ENCODE results near the gene DDOST.

GRCh38 chr1:20660363-20660762 is 806 bp downstream of the DDOST start:
- TF ChIP-seq POLR2AphosphoS5 (IDR thresholded peaks at IDR 0.05): no peak
- no peak for TF ChIP-seq CTCF (IDR thresholded peaks at IDR 0.05)
